ENCODE data around the gene PDE11A.
"Not testable (repeated sequence)": the region's sequence is repeated elsewhere in the genome, so short reads cannot be mapped to it uniquely, and the experiment has no call there.

PDE11A gene

DNA sequence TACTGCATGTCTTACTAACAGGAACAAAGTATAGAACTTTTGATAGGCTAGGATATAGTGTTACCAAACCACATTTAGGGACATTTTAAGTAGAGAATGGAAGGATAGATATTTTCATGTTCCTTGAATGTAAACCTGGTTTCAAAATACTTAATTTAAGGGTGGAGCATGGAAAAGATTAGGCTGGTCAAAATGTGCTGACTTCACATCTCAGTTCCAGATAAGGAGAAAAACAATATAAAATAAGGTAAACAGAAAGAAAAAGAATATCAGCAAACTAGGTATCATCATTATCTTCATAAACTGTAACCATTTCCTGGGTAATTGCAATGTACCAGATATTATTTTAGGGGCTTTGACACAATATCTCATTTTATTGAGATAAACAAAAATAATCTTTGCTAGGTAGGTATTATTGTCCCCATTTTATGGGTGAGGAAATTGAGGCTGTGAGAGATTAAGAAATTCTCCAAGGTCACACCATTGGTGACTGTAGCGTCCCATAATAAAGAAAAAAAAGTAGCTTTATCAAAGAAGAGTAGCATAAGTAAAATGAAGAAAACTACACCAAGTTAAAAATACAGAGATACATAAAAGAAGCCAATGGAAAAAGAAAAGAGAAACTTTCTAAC is 3.6 kb downstream of the PDE11A start:
- in situ Hi-C loops (cut with HindIII; ENCODE audit: low pct_unique_long_range_greater_than_20kb, low sequenced_read_pairs), result no loop called here
- no peak for TF ChIP-seq JUND (IDR thresholded peaks at IDR 0.05; ENCODE audit: low read depth)
- DNase-seq (ENCODE audit: low read depth in 1 of 2, low spot score in 1 of 2), result no peak

DNA sequence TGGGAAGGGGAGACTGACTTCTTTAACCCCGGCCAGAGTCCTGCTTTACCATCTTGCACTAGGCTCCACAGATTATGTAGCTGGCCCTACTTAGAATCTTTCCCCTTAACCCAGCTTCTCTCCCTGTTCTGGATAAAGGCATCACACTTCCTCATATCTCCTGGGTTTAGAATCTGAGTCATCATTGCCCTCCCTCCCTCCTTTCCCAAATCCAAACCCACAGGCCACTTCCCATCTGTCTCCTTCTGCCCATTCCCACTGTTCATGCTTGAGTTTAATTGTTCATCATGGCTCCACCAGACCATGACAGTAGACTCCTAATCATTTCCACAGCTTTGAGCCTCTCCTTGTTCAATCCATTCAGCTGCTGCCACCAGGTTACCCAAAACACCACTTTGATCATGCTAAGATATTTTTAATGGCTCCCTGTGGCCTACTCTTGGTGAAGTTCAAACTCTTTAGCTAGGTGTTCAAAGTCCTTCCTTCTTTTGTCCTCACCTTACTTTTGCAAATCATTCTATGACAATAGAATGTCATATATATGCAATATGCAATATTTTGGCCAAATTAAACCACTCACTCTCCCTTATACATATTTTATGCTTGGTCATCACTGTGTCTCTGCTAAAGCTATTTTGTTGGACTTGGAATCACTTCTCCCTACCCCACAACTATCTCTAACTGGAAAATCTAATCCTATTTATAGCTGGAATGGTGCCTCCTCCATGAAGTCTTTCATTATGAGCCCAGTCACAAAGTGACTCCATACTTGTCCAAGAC is 5.5 kb downstream of the PDE11A start:
- no peak for DNase-seq (ENCODE audit: low read depth in 1 of 2, low spot score in 1 of 2)
- in situ Hi-C loops (cut with HindIII; ENCODE audit: low pct_unique_long_range_greater_than_20kb, low sequenced_read_pairs), result no loop called here
- TF ChIP-seq JUND (IDR thresholded peaks at IDR 0.05; ENCODE audit: low read depth), result no peak

- in situ Hi-C loops (cut with HindIII; ENCODE audit: low pct_unique_long_range_greater_than_20kb, low sequenced_read_pairs), result no loop called here
- DNase-seq (ENCODE audit: low read depth in 1 of 2, low spot score in 1 of 2), result no peak
- no peak for TF ChIP-seq JUND (IDR thresholded peaks at IDR 0.05; ENCODE audit: low read depth)
These were observed 6.3 kb downstream of the PDE11A start for GRCh38 chr2:178066324-178066723.

GRCh38 chr2:178059681-178060080 is 12.9 kb downstream of the PDE11A start:
- no peak for TF ChIP-seq JUND (IDR thresholded peaks at IDR 0.05; ENCODE audit: low read depth)
- in situ Hi-C loops (cut with HindIII; ENCODE audit: low pct_unique_long_range_greater_than_20kb, low sequenced_read_pairs), result no loop called here
- no peak for DNase-seq (ENCODE audit: low read depth in 1 of 2, low spot score in 1 of 2)

- no peak for DNase-seq (ENCODE audit: low read depth in 1 of 2, low spot score in 1 of 2)
- TF ChIP-seq JUND (IDR thresholded peaks at IDR 0.05; ENCODE audit: low read depth), result no peak
- in situ Hi-C loops (cut with HindIII; ENCODE audit: low pct_unique_long_range_greater_than_20kb, low sequenced_read_pairs), result no loop called here
These were observed 13.5 kb downstream of the PDE11A start for GRCh38 chr2:178059111-178059510.

DNA sequence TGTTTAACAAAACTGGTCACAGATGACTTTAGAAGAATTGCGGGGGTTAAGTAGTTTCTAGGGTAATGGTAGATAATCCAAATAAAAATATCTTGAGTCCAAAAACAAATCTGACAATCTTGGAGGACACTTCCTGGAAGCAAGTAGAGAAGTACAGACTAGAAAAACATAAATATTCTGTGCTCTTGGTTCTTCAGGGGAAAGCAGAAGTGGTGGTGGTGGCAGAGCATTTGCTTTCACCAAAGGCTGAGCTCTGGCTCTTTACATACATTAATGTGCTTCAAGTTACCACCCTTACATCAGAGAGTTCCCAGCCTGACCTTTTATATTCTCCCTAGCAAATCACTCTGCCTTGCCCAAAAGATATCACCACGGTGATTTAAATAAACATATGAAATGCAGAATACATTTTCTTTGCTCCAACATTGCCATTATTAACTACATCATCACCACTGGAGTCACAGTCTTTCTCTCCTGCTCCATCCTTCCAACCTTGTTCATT is 15.3 kb downstream of the PDE11A start:
- in situ Hi-C loops (cut with HindIII; ENCODE audit: low pct_unique_long_range_greater_than_20kb, low sequenced_read_pairs), result no loop called here
- no peak for TF ChIP-seq JUND (IDR thresholded peaks at IDR 0.05; ENCODE audit: low read depth)
- DNase-seq (ENCODE audit: low read depth in 1 of 2, low spot score in 1 of 2), result no peak

DNA sequence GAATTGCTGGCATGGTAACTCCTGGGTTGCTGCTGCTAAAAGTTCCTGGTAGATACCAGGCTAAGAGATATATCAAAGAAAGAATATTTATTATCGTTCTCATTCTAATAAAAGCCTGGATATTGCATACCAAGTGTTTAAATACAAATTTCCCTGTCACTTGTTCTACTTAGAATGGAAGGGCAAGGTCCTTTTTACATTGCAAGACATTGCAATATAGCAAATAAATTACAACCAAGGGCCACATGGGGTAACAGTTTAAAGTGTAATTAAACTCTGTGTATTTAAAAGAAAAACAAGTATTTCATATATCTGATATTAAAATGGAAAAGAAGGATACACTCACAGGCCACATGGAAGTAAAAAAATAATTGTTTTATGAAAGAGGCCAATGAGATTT is 16.2 kb downstream of the PDE11A start:
- DNase-seq (ENCODE audit: low read depth in 1 of 2, low spot score in 1 of 2), result no peak
- in situ Hi-C loops (cut with HindIII; ENCODE audit: low pct_unique_long_range_greater_than_20kb, low sequenced_read_pairs), result no loop called here
- TF ChIP-seq JUND (IDR thresholded peaks at IDR 0.05; ENCODE audit: low read depth), result no peak

DNA sequence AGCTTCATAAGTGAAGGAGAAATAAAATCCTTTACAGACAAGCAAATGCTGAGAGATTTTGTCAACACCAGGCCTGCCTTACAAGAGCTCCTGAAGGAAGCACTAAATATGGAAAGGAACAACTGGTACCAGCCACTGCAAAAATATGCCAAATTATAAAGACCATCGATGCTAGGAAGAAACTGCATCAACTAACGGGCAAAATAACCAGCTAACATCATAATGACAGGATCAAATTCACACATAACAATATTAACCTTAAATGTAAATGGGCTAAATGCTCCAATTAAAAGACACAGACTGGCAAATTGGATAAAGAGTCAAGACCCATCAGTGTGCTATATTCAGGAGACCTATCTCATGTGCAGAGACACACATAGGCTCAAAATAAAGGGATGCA is 21.3 kb downstream of the PDE11A start:
- in situ Hi-C loops (cut with HindIII; ENCODE audit: low pct_unique_long_range_greater_than_20kb, low sequenced_read_pairs); DNase-seq (ENCODE audit: low read depth in 1 of 2, low spot score in 1 of 2): not testable (repeated sequence)

GRCh38 chr2:178047391-178047790 is 25.2 kb downstream of the PDE11A start:
- DNase-seq (ENCODE audit: low read depth in 1 of 2, low spot score in 1 of 2), result no peak
- no peak for TF ChIP-seq JUND (IDR thresholded peaks at IDR 0.05; ENCODE audit: low read depth)
- in situ Hi-C loops (cut with HindIII; ENCODE audit: low pct_unique_long_range_greater_than_20kb, low sequenced_read_pairs), result no loop called here

DNA sequence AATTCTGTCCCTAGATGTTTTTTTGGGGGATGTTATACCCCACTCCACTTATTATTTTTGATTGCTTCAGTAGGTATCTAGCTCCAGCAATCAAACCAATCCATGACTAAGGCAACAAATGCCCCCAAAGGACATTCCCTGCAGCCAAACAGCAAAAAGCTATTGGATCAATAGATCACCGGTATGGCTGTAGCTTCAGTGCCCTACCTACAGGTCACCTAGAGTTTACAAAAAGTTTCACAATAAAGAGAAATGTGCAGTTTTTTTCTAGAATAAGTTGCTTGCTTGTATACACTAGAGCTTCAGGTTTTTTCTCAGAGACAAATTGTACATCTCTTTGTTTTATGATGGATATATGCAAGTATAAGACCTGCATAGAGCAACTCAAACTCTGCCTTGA is 27.7 kb downstream of the PDE11A start:
- in situ Hi-C loops (cut with HindIII; ENCODE audit: low pct_unique_long_range_greater_than_20kb, low sequenced_read_pairs), result no loop called here
- TF ChIP-seq JUND (IDR thresholded peaks at IDR 0.05; ENCODE audit: low read depth), result no peak
- DNase-seq (ENCODE audit: low read depth in 1 of 2, low spot score in 1 of 2), result no peak

GRCh38 chr2:178043266-178043665 is 29.3 kb downstream of the PDE11A start:
- in situ Hi-C loops (cut with HindIII; ENCODE audit: low pct_unique_long_range_greater_than_20kb, low sequenced_read_pairs), result no loop called here
- no peak for DNase-seq (ENCODE audit: low read depth in 1 of 2, low spot score in 1 of 2)
- no peak for TF ChIP-seq JUND (IDR thresholded peaks at IDR 0.05; ENCODE audit: low read depth)

DNA sequence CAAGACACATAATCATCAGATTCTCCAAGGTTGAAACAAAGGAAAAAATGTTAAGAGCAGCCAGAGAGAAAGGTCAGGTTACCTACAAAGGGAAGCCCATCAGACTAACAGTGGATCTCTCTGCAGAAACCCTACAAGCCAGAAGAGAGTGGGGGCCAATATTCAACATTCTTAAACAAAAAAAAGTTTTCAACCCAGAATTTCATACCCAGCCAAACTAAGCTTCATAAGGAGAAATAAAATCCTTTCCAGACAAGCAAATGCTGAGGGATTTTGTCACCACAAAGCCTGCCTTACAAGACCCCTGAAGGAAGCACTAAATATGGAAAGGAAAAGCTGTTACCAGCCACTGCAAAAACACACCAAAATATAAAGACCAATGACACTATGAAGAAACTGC is 39.0 kb downstream of the PDE11A start:
- DNase-seq (ENCODE audit: low read depth in 1 of 2, low spot score in 1 of 2); in situ Hi-C loops (cut with HindIII; ENCODE audit: low pct_unique_long_range_greater_than_20kb, low sequenced_read_pairs): not testable (repeated sequence)

GRCh38 chr2:178029342-178029741 is 43.2 kb downstream of the PDE11A start:
- TF ChIP-seq JUND (IDR thresholded peaks at IDR 0.05; ENCODE audit: low read depth), result no peak
- in situ Hi-C loops (cut with HindIII; ENCODE audit: low pct_unique_long_range_greater_than_20kb, low sequenced_read_pairs), result no loop called here
- DNase-seq (ENCODE audit: low read depth in 1 of 2, low spot score in 1 of 2), result no peak

Measured in T47D (cell line).